CD4-positive, alpha-beta T cell treated with Interleukin-17A for 1 hour (primary cell): Measurements from ENCODE around the gene DHX32.

Experiments
- DNase-seq: peaks from one replicate; pipeline ENCODE4 v3.0.0-alpha.2; 2020

DHX32 gene

GRCh38 chr10:125801574-125801973, 79.5 kb downstream of the DHX32 start:
- DNase-seq, result no peak

GRCh38 chr10:125799451-125800182, 81.5 kb downstream of the DHX32 start:
- no peak for DNase-seq

GRCh38 chr10:125797994-125798662, 83.0 kb downstream of the DHX32 start:
- DNase-seq, result no peak

- DNase-seq, result no peak
These were observed 83.7 kb downstream of the DHX32 start for GRCh38 chr10:125797424-125797823.

GRCh38 chr10:125795637-125796190, 85.4 kb downstream of the DHX32 start:
- DNase-seq, result no peak

- DNase-seq, result no peak
These were observed 86.0 kb downstream of the DHX32 start for GRCh38 chr10:125795128-125795527.

GRCh38 chr10:125792342-125793300, 88.5 kb downstream of the DHX32 start:
- DNase-seq, result no peak

GRCh38 chr10:125788156-125789034, 92.7 kb downstream of the DHX32 start:
- peak; percentile 2 for DNase-seq
